Measurements from ENCODE around the gene PLXNA2.

The PLXNA2 gene

GRCh38 chr1:208269338-208269666 lies 25.1 kb upstream of the PLXNA2 start:
- Histone ChIP-seq H3K4me3 (ENCODE audit: low read depth, low read length) (no peak overlapping the region), H3K27me3 (no peaks in the 10 kb centered on the region), H3K4me1 (peaks cover 45% of the 10 kb centered on the region), H3K9me3 (no peaks in the 10 kb centered on the region), H3K36me3 (no peaks in the 10 kb centered on the region)
- no peak for TF ChIP-seq CTCF (IDR thresholded peaks at IDR 0.05; ENCODE audit: low read depth, low read length)
- DNase-seq = no peak

GRCh38 chr1:208268541-208269337 lies 24.6 kb upstream of the PLXNA2 start:
- H3K4me1 ChIP-seq = peaks cover 45% of the 10 kb centered on the region

GRCh38 chr1:208265525-208265924 lies 21.3 kb upstream of the PLXNA2 start:
- Histone ChIP-seq H3K27me3 (no peaks in the 10 kb centered on the region), H3K36me3 (no peaks in the 10 kb centered on the region), H3K4me1 (peaks cover 21% of the 10 kb centered on the region), H3K9me3 (no peaks in the 10 kb centered on the region), H3K4me3 (ENCODE audit: low read depth, low read length) (no peak overlapping the region)
- no peak for DNase-seq
- no peak for TF ChIP-seq CTCF (IDR thresholded peaks at IDR 0.05; ENCODE audit: low read depth, low read length)

More at GRCh38 chr1:208268541-208269337, 24.6 kb upstream of the PLXNA2 start:
- DNase-seq = no peak
- no peaks in the 10 kb centered on the region for H3K27me3 ChIP-seq
- no peaks in the 10 kb centered on the region for H3K9me3 ChIP-seq
- TF ChIP-seq CTCF (IDR thresholded peaks at IDR 0.05; ENCODE audit: low read depth, low read length) = no peak
- H3K4me3 ChIP-seq (ENCODE audit: low read depth, low read length) = no peak overlapping the region
- H3K36me3 ChIP-seq = no peaks in the 10 kb centered on the region

GRCh38 chr1:208265122-208265469 lies 20.9 kb upstream of the PLXNA2 start:
- no peaks in the 10 kb centered on the region for H3K27me3 ChIP-seq
- no peaks in the 10 kb centered on the region for H3K9me3 ChIP-seq
- TF ChIP-seq CTCF (IDR thresholded peaks at IDR 0.05; ENCODE audit: low read depth, low read length) = no peak
- no peaks in the 10 kb centered on the region for H3K36me3 ChIP-seq
- no peak for DNase-seq
- no peak overlapping the region for H3K4me3 ChIP-seq (ENCODE audit: low read depth, low read length)
- H3K4me1 ChIP-seq = peaks cover 19% of the 10 kb centered on the region; the same call in 1 of the 2 replicates

- TF ChIP-seq CTCF (IDR thresholded peaks at IDR 0.05; ENCODE audit: low read depth, low read length) = no peak
- Histone ChIP-seq H3K36me3 (no peaks in the 10 kb centered on the region), H3K4me3 (ENCODE audit: low read depth, low read length) (no peak overlapping the region), H3K4me1 (peaks cover 19% of the 10 kb centered on the region; the same call in 1 of the 2 replicates), H3K9me3 (no peaks in the 10 kb centered on the region), H3K27me3 (no peaks in the 10 kb centered on the region)
- DNase-seq = no peak
Observed at GRCh38 chr1:208264469-208265121, 20.4 kb upstream of the PLXNA2 start.

GRCh38 chr1:208261874-208262273 lies 17.7 kb upstream of the PLXNA2 start:
- Histone ChIP-seq H3K36me3 (no peaks in the 10 kb centered on the region), H3K27me3 (no peaks in the 10 kb centered on the region), H3K4me1 (peaks cover 5% of the 10 kb centered on the region; the same call in 1 of the 2 replicates), H3K4me3 (ENCODE audit: low read depth, low read length) (no peak overlapping the region), H3K9me3 (no peaks in the 10 kb centered on the region)
- no peak for TF ChIP-seq CTCF (IDR thresholded peaks at IDR 0.05; ENCODE audit: low read depth, low read length)
- DNase-seq = no peak

Data from BE2C (cell line).